ENCODE results near the gene CHD9NB. TPM values are rescaled to one million over a fixed set of nuclear protein-coding genes. Genes with fewer than 3 reads are reported as not detected.
"Not testable (repeated sequence)": the region's sequence is repeated elsewhere in the genome, so short reads cannot be mapped to it uniquely, and the experiment has no call there.

Gene CHD9NB
- total RNA-seq, 3 donors from 2014 or later: 1.3 to 16.4 (median 3.3) TPM

GRCh38 chr16:53042235-53042701 is 10.4 kb downstream of the CHD9NB start:
- Histone ChIP-seq H3K36me3 (no peaks in the 10 kb centered on the region), H3K4me3 (peak overlapping the region in 2 of 3 donors; percentile 50 to 60), H3K9me3 (no peaks in the 10 kb centered on the region), H3K4me1 (peaks cover 6 to 12% of the 10 kb centered on the region in 2 donors), H3K27me3 (no peaks in the 10 kb centered on the region), H3K27ac (peak overlapping the region; percentile 79 to 89)
- TF ChIP-seq CTCF (IDR thresholded peaks at IDR 0.05) (no peak), POLR2A (IDR thresholded peaks at IDR 0.05) (no peak), POLR2AphosphoS5 (IDR thresholded peaks at IDR 0.05) (no peak)
- intact Hi-C loops (cut with DNase I; ENCODE audit: low total_unique reads): no loop called here
- no peak for DNase-seq (ENCODE audit: low spot score in 2 of 2)

- intact Hi-C loops (cut with DNase I; ENCODE audit: low total_unique reads): no loop called here
- DNase-seq (ENCODE audit: low spot score in 2 of 2): peak; percentile 57 to 66
- Histone ChIP-seq H3K36me3 (no peaks in the 10 kb centered on the region), H3K4me3 (peak overlapping the region in 2 of 3 donors; percentile 46 to 50), H3K4me1 (peaks cover 6 to 12% of the 10 kb centered on the region in 2 donors), H3K9me3 (no peaks in the 10 kb centered on the region), H3K27me3 (no peaks in the 10 kb centered on the region), H3K27ac (peak overlapping the region; percentile 79 to 89)
- TF ChIP-seq POLR2A (IDR thresholded peaks at IDR 0.05) (no peak), POLR2AphosphoS5 (IDR thresholded peaks at IDR 0.05) (peak in 2 of 3 donors; percentile 32 to 46)
Measured at GRCh38 chr16:53041320-53042051, 11.2 kb downstream of the CHD9NB start.

- peaks cover 6 to 12% of the 10 kb centered on the region in 2 donors for H3K4me1 ChIP-seq
- H3K27ac ChIP-seq: peak overlapping the region; percentile 79 to 89
- no peak for TF ChIP-seq POLR2A (IDR thresholded peaks at IDR 0.05)
- no peak for TF ChIP-seq CTCF (IDR thresholded peaks at IDR 0.05)
- no peak for TF ChIP-seq POLR2AphosphoS5 (IDR thresholded peaks at IDR 0.05)
- intact Hi-C loops (cut with DNase I; ENCODE audit: low total_unique reads): no loop called here
- no peaks in the 10 kb centered on the region for H3K9me3 ChIP-seq
- H3K27me3 ChIP-seq: no peaks in the 10 kb centered on the region
- no peaks in the 10 kb centered on the region for H3K36me3 ChIP-seq
- no peak for DNase-seq (ENCODE audit: low spot score in 2 of 2)
- no peak overlapping the region for H3K4me3 ChIP-seq
Measured at GRCh38 chr16:53040788-53041187, 11.9 kb downstream of the CHD9NB start.

- H3K27me3 ChIP-seq: not testable (repeated sequence)
Measured at GRCh38 chr16:53036711-53037110, 16.0 kb downstream of the CHD9NB start.

GRCh38 chr16:53036066-53036465 is 16.6 kb downstream of the CHD9NB start:
- no peak overlapping the region for H3K27ac ChIP-seq
- no peaks in the 10 kb centered on the region for H3K27me3 ChIP-seq
- H3K4me1 ChIP-seq: peaks cover 0 to 2% of the 10 kb centered on the region in 2 donors
- peaks cover 0 to 8% of the 10 kb centered on the region in 2 donors for H3K9me3 ChIP-seq
- TF ChIP-seq CTCF (IDR thresholded peaks at IDR 0.05) (no peak), POLR2AphosphoS5 (IDR thresholded peaks at IDR 0.05) (no peak), POLR2A (IDR thresholded peaks at IDR 0.05) (no peak)
- intact Hi-C loops (cut with DNase I; ENCODE audit: low total_unique reads): no loop called here
- H3K4me3 ChIP-seq: no peak overlapping the region
- H3K36me3 ChIP-seq: no peaks in the 10 kb centered on the region
- no peak for DNase-seq (ENCODE audit: low spot score in 2 of 2)

More at GRCh38 chr16:53036711-53037110, 16.0 kb downstream of the CHD9NB start:
- H3K27ac ChIP-seq; DNase-seq (ENCODE audit: low spot score in 2 of 2); intact Hi-C loops (cut with DNase I; ENCODE audit: low total_unique reads); H3K4me3 ChIP-seq; H3K36me3 ChIP-seq; H3K4me1 ChIP-seq; H3K9me3 ChIP-seq: not testable (repeated sequence)

GRCh38 chr16:53035176-53035942 is 17.3 kb downstream of the CHD9NB start:
- Histone ChIP-seq H3K27me3 (no peaks in the 10 kb centered on the region), H3K4me3 (no peak overlapping the region), H3K27ac (no peak overlapping the region), H3K4me1 (no peaks in the 10 kb centered on the region), H3K36me3 (no peaks in the 10 kb centered on the region), H3K9me3 (peaks cover 0 to 8% of the 10 kb centered on the region in 2 donors)
- no peak for DNase-seq (ENCODE audit: low spot score in 2 of 2)
- intact Hi-C loops (cut with DNase I; ENCODE audit: low total_unique reads): no loop called here
- TF ChIP-seq POLR2A (IDR thresholded peaks at IDR 0.05): no peak
- TF ChIP-seq POLR2AphosphoS5 (IDR thresholded peaks at IDR 0.05): no peak
- TF ChIP-seq CTCF (IDR thresholded peaks at IDR 0.05): no peak

Data from breast epithelium (tissue), 4 donors.